ENCODE results near the gene ZNF277. TPM values are rescaled to one million over a fixed set of nuclear protein-coding genes. Genes with fewer than 3 reads are reported as not detected.

ZNF277 gene
- total RNA-seq, 1 donor from 2014 or later, result 67.3 TPM

GRCh38 chr7:112252141-112252540, 45.6 kb downstream of the ZNF277 start:
- FAIRE-seq (no peak), DNase-seq (ENCODE audit: low spot score in 2 of 2) (no peak)

DNA sequence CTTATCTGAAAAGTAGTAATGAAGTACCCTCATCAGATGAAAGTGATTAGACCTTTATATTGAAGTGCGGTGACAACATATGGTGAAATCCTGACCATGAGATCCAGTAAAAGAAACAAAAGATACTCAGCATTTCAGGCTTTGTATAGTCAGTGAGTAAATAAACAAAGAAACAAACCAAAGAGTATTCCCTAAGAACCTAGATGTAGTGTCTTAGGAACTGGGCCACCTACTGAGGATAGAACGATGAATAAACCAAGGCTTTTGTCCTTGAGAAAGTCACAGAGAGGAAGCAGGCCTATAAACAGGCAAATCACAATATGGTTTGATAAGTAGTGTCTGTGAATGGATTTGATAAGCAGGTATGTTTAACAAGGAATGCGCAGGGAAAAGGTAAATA, 46.2 kb downstream of the ZNF277 start:
- FAIRE-seq, result no peak
- no peak for DNase-seq (ENCODE audit: low spot score in 2 of 2)

DNA sequence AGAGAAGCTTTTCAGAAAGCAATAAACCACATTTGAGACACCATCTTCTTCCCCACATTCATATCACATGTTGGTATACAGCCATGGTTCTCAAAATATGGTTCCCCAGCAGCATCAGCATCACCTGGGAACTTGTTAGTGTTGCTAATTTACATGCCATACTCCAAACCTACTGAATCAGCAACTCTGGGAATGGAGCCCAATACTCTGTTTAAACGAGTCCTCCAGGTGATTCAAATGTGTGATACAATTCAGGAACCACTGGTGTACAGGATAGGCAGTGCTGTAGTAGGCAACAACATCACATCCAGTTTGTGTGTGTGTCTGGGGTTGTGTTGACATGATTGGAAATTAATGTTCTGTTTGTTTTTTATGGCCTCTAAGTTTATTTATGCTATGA, 47.7 kb downstream of the ZNF277 start:
- no peak for FAIRE-seq
- DNase-seq (ENCODE audit: low spot score in 2 of 2), result no peak

GRCh38 chr7:112254709-112255387, 48.4 kb downstream of the ZNF277 start:
- no peak for DNase-seq (ENCODE audit: low spot score in 2 of 2)
- FAIRE-seq, result no peak

DNA sequence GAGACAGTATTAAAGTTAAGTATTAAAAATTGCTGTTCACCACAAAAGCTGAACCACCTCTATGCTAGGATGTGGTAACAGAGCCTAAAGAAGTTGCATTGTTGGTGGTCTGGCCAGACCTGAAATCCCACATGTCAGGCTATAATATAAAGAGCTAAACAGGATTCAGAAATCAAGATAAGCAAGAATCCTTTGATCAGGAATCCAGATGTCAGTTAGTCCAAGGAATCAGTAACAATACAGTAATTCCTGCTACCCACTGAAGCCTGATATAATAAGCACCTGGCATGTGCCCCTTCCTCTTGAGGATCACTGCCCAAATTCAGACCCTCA, 48.9 kb downstream of the ZNF277 start:
- DNase-seq (ENCODE audit: low spot score in 2 of 2), result no peak
- no peak for FAIRE-seq

DNA sequence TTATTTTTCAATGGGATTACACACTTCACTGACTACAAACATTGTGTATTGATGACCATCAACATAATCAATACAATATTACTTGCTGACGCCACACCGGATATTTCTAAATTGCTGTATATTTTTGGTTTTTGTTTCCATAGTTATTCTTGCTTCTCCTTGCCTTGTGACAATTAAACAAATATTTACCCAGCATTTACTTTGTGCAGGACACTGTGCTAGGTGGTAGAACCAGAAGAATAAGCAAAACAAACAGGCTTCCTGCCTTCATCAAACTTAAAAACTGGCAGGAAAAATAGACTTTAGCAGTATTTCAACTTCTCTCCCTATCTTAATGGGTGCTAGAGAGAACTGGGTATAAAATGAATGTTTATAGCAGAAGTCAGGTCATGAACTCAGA, 50.6 kb downstream of the ZNF277 start:
- FAIRE-seq, result no peak
- no peak for DNase-seq (ENCODE audit: low spot score in 2 of 2)

DNA sequence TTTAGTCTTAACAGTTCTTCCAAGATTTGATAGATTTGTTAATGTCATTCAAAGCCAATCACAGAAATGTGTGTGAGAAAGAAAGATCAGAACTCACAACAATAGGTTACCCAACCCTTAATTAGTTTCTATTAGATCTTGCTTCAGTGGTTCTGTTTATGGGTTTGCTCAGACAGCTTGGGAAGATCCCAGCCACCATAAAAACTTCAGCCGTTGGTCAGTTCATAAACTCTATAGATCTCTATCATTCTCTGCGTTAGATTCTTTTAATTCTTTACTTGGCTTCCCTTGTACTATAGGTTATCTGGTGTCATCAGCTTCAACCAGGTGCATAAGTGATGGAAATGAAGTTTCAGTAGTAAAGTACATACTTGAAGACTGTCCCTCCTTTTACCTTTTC, 54.4 kb downstream of the ZNF277 start:
- FAIRE-seq, result no peak
- no peak for DNase-seq (ENCODE audit: low spot score in 2 of 2)

GRCh38 chr7:112262036-112262435, 55.5 kb downstream of the ZNF277 start:
- no peak for DNase-seq (ENCODE audit: low spot score in 2 of 2)

DNA sequence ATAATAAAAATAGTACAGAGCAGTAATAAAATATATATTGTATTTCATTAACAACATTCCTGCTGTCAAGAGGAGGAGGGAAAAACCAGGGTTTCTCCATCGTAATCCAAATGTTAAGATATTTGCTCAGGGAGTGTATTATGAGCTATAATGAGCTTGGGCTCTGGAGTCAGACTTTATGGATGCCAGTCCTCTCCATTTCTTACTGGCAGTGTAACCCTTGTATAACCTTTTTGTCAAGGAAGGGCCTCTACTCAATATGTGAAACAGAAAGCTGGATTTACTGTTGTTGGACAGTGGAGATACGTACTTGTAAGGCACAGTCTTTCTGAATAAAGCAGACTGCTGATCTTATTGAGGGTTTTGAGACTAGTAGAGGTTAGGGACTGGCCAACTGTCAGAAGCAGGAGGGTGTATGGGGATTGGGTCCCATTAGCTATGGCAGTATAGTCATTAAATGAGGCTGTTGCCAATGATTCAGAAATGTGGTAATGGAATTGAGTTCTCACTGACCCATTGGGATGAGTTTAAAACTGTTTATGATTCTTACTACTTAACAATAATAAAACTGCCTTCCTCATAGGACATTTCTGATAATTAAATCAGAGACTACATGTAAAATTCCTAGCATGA, 56.5 kb downstream of the ZNF277 start:
- no peak for FAIRE-seq
- no peak for DNase-seq (ENCODE audit: low spot score in 2 of 2)

More at GRCh38 chr7:112262036-112262435, 55.5 kb downstream of the ZNF277 start:
- no peak for FAIRE-seq

- DNase-seq (ENCODE audit: low spot score in 2 of 2), result no peak
These were observed 57.0 kb downstream of the ZNF277 start for GRCh38 chr7:112263519-112263918.

DNA sequence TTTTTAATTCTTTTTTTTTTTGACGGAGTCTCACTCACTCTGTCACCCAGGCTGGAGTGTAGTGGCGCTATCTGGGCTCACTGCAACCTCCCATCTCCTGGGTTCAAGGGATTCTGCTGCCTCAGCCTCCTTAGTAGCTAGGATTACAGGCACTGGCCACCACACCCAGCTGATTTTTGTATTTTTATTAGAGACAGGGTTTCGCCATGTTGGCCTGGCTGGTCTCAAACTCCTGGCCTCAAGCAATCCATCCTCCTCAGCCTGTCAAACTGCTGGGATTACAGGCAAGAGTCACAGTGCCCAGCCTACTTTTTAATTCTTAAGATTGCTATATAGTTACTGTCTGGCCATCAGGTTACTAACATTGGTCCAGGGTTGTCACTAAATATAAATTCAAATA, 59.6 kb downstream of the ZNF277 start:
- no peak for DNase-seq (ENCODE audit: low spot score in 2 of 2)
- no peak for FAIRE-seq

More at GRCh38 chr7:112263519-112263918, 57.0 kb downstream of the ZNF277 start:
- FAIRE-seq, result no peak

- FAIRE-seq (no peak), DNase-seq (ENCODE audit: low spot score in 2 of 2) (no peak)
These were observed 60.2 kb downstream of the ZNF277 start for GRCh38 chr7:112266595-112267270.

DNA sequence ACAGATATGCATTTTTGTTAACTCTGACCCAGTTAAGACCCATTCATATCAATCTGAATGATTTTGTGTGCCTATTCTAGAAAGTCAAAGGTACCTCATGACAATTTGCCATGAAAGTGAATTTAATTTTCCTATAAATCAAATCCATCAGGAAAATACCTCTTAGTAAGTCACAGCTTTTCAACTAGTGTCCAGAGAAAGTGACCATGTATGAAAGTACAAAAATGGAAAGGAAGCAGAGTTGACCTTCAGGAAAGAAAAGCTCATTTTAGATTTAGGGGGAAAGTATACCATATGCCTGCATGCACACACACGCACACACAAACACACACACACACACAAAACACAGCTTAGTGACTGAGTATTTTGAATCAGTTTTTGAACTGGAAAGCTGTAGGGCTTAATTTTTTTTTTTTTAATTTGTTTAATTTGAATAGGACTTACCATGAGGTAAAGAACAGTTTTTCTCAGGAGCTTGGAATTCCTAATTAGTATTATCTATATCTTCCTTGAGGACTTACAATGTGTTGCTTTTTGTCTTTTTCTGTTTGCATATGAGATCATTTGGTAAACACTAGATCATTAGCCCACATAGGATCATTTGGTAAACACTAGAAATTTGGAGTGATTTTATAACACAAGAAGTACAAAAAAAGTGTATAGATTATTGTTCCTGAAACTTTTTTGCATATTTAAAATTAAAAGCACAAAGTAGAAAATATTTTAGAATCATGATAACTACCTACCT, 61.6 kb downstream of the ZNF277 start:
- FAIRE-seq (no peak), DNase-seq (ENCODE audit: low spot score in 2 of 2) (no peak)

DNA sequence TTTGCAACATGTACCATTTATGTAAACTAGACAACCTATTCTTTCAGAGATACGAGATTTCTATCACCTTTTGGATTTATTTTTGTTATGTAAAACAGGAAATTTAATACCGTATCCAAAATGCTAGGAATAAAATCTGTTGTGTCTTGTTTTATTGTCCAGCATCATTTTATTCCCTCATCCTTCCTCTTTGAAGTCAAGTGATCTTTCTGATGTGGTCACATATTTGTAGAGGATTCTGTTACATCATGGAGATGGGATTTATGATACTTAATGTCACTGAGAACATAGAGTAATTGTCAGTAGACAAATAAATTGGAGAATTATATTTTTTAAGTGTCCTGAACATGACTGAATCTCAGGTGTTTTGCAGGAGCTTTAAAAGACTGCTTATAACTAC, 64.7 kb downstream of the ZNF277 start:
- DNase-seq (ENCODE audit: low spot score in 2 of 2) (no peak), FAIRE-seq (no peak)

GRCh38 chr7:112272921-112273561, 66.5 kb downstream of the ZNF277 start:
- no peak for FAIRE-seq

GRCh38 chr7:112279042-112279441, 72.5 kb downstream of the ZNF277 start:
- DNase-seq (ENCODE audit: low spot score in 2 of 2) (no peak), FAIRE-seq (no peak)

More at GRCh38 chr7:112272921-112273561, 66.5 kb downstream of the ZNF277 start:
- DNase-seq (ENCODE audit: low spot score in 2 of 2), result no peak

DNA sequence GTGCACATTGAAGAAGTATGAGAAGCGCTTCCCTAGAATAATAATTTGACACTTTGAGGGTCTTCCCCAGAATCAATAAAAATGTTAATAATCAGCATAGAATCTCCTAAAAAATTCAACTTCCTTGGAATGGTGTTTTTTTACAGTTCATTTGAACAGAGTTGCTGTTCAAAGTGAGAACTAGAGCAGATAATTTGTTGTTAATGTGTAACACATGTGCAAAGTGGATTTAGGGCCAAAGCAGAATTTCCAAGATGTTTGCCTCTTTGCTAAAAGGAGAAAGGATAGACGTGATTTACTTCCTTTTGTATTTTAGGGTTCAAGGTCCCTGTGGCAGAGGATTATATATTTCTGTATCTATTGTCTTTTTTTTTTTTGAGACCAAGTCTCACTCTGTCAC, 73.8 kb downstream of the ZNF277 start:
- FAIRE-seq (no peak), DNase-seq (ENCODE audit: low spot score in 2 of 2) (no peak)

- FAIRE-seq, result no peak
- no peak for DNase-seq (ENCODE audit: low spot score in 2 of 2)
These were observed 76.1 kb downstream of the ZNF277 start for GRCh38 chr7:112282476-112283188.

- no peak for DNase-seq (ENCODE audit: low spot score in 2 of 2)
- FAIRE-seq, result no peak
These were observed 77.0 kb downstream of the ZNF277 start for GRCh38 chr7:112283382-112283910.

Data from frontal cortex (tissue), 4 donors.